ENCODE measurements around the gene INSYN2B. TPM values are rescaled to one million over a fixed set of nuclear protein-coding genes. Genes with fewer than 3 reads are reported as not detected.
A peak's percentile ranks its signal among the peaks of the same experiment; 100 is the strongest.

Gene INSYN2B
- total RNA-seq, 1 donor from 2014 or later = not detected

DNA sequence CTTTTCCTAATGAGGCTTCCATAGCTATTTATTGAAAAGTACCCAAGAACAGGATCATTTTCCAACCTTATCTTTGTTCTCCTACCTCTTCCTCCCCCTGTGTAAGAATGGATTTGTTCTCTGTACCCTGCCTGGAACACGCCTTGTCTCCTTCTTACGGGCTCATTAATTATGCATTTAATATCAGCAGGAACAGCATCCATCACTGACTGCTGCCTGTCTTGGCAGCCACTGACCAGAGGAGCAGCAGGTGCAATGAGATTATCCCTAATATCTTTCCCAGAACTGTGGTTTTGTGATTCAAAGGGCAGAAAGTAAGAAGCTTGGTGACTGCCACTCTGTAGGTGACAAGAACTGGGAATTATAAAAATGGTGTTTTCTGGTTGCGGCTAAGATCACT, 19.3 kb upstream of the INSYN2B start:
- Histone ChIP-seq H3K27ac (no peak overlapping the region), H3K27me3 (ENCODE audit: low read depth) (no peaks in the 10 kb centered on the region), H3K9me3 (no peaks in the 10 kb centered on the region), H3K4me1 (no peaks in the 10 kb centered on the region), H3K36me3 (no peaks in the 10 kb centered on the region), H3K4me3 (no peak overlapping the region)
- no peak for TF ChIP-seq CTCF (IDR thresholded peaks at IDR 0.05)
- DNase-seq (no peak), ATAC-seq (no peak)
- intact Hi-C loops (cut with DNase I) = no loop called here

- intact Hi-C loops (cut with DNase I) = no loop called here
- Histone ChIP-seq H3K4me3 (no peak overlapping the region), H3K9me3 (no peaks in the 10 kb centered on the region), H3K27ac (no peak overlapping the region), H3K4me1 (no peaks in the 10 kb centered on the region), H3K27me3 (ENCODE audit: low read depth) (no peaks in the 10 kb centered on the region), H3K36me3 (no peaks in the 10 kb centered on the region)
- DNase-seq (no peak), ATAC-seq (peak; percentile 58 to 60)
- no peak for TF ChIP-seq CTCF (IDR thresholded peaks at IDR 0.05)
Measured at GRCh38 chr5:169997798-169998197, 17.5 kb upstream of the INSYN2B start.

DNA sequence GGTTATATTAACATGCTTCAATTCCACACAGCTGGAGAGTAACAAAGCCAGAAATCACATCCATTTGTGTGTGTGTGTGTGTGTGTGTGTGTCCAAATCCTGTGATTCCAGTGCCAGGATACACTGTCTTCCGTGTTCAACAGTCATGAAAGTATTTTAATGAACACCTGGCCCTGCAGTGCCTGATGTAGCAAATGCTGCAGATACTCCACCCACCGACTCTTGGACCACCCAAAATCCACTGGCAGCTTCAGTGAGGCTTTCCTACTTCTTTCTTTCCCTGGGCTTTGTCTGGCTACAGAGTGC, 13.1 kb upstream of the INSYN2B start:
- DNase-seq (no peak), ATAC-seq (no peak)
- TF ChIP-seq CTCF (IDR thresholded peaks at IDR 0.05) = no peak
- H3K4me1 ChIP-seq = no peaks in the 10 kb centered on the region
- no peak overlapping the region for H3K27ac ChIP-seq
- H3K4me3 ChIP-seq = no peak overlapping the region
- H3K27me3 ChIP-seq (ENCODE audit: low read depth) = no peaks in the 10 kb centered on the region
- H3K9me3 ChIP-seq = no peaks in the 10 kb centered on the region
- peaks cover 5% of the 10 kb centered on the region for H3K36me3 ChIP-seq
- intact Hi-C loops (cut with DNase I) = no loop called here

- no peaks in the 10 kb centered on the region for H3K27me3 ChIP-seq (ENCODE audit: low read depth)
- H3K36me3 ChIP-seq = peaks cover 5% of the 10 kb centered on the region
- DNase-seq (no peak), ATAC-seq (no peak)
- no peak for TF ChIP-seq CTCF (IDR thresholded peaks at IDR 0.05)
- H3K4me1 ChIP-seq = no peaks in the 10 kb centered on the region
- H3K9me3 ChIP-seq = no peaks in the 10 kb centered on the region
- intact Hi-C loops (cut with DNase I) = no loop called here
- no peak overlapping the region for H3K4me3 ChIP-seq
- H3K27ac ChIP-seq = no peak overlapping the region
Measured at GRCh38 chr5:169992789-169993484, 12.6 kb upstream of the INSYN2B start.

DNA sequence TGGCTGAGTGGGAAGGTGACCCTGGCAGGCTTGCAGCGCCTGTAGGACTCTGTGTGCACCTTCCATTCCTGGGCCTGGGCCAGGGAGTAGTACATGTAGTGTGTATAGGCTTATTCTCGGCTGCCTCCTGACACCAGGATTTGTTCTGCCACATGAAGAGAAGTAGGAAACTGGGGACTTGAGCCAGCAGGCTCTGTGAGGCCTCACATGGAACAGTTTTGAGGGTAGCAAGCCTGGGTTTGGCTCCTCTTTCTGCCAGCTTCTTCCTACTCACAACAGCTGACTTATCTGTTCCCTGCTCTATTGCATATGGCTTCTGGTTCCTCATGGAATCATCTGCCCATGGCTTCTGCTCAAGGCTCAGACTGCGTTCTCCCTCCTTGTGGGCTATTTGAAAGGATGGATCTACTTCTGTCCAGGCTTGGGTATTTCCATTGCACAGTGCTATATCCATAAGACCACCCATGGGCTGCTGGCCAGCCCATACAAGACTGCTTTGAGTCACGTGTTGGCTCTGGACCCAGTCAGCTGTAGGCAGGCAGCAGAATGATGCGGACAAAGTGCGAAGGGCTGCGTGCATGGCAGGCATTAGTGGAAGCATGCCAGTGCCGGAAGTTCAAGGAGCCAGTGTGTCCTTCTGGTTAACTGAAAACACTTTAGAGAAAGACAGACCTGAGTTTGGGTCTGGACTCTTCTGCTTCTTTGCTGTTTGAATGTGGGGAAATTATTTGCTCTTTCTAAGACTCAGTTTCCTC, 11.0 kb upstream of the INSYN2B start:
- ATAC-seq (no peak), DNase-seq (no peak)
- intact Hi-C loops (cut with DNase I) = no loop called here
- Histone ChIP-seq H3K27me3 (ENCODE audit: low read depth) (no peaks in the 10 kb centered on the region), H3K9me3 (no peaks in the 10 kb centered on the region), H3K4me1 (no peaks in the 10 kb centered on the region), H3K27ac (no peak overlapping the region), H3K4me3 (no peak overlapping the region), H3K36me3 (peaks cover 8% of the 10 kb centered on the region)
- no peak for TF ChIP-seq CTCF (IDR thresholded peaks at IDR 0.05)
